Right lobe of liver (tissue), 6 donors: ENCODE measurements around the gene RAD21L1. TPM values are rescaled to one million over a fixed set of nuclear protein-coding genes. Genes with fewer than 3 reads are reported as not detected.

Experiments used
- ATAC-seq, 4 donors: fragments of 200-7000 bp; cut with Tn5 transposase; one replicate each; pipeline ENCODE4 v1.9.1; 2020; ENCODE audit warnings: mild to moderate bottlenecking in 4 of 4, moderate library complexity in 4 of 4
- DNase-seq, 3 donors: peaks; one replicate each; pipeline ENCODE4 v3.0.0-alpha.2; 2020
- H3K27ac ChIP-seq, 3 donors: fragments of 200-600 bp; one replicate each; pipeline ENCODE4 v1.8.0; 2022
- H3K27me3 ChIP-seq, 2 donors: fragments of 200-600 bp; one replicate each; pipeline ENCODE4 v1.8.0; 2022
- H3K36me3 ChIP-seq, 4 donors: fragments of 200-600 bp; sonication (generic) in 1 of 4; one replicate each; pipeline versions ENCODE4 v1.5.1 to v1.8.0; 2017 to 2022; ENCODE audit warnings: control low read depth in 1 of 4
- H3K4me1 ChIP-seq, 4 donors: fragments of 200-600 bp; sonication (generic) in 1 of 4; one replicate each; pipeline versions ENCODE4 v1.5.1 to v1.8.0; 2017 to 2022; ENCODE audit warnings: control low read depth in 1 of 4
- H3K4me3 ChIP-seq, 3 donors: fragments of 200-600 bp; one replicate each; pipeline ENCODE4 v1.8.0; 2022
- H3K9me3 ChIP-seq, 4 donors: fragments of 200-600 bp; sonication (generic) in 1 of 4; one replicate each; pipeline versions ENCODE4 v1.5.1 to v1.8.0; 2017 to 2022; ENCODE audit warnings: control low read depth in 1 of 4
- POLR2A ChIP-seq: fragments of 450-650 bp; IDR thresholded peaks from one replicate; pipeline ENCODE4 v1.6.1; 2017; ENCODE audit warnings: antibody characterized with exemption, mild to moderate bottlenecking
- WGBS: methylation state at CpG from one replicate; pipeline ENCODE4 v1.1.6; 2018; ENCODE audit warnings: low coverage, low lambda C conversion rate; ENCODE audit not compliant: insufficient coverage; ENCODE audit errors: missing lambda C conversion rate; 5-methylcytosine and 5-hydroxymethylcytosine counted together
- intact Hi-C, 2 donors: fragments of 100-400 bp; cut with DNase I; formaldehyde crosslinking; loops; one replicate each; pipeline versions ENCODE4 v1.11.2 to v1.14.1; 2022
- total RNA-seq, 6 experiments: library from RNA; depleted of rRNA in 2 of 6; stranded (reverse); fragments of >200 nt in 2 of 6; fragmentation: NEBNext Ultra II Directional in 3 of 6; extraction: Animal tissue kit (Norgen Biotek cat#: 25700) in 3 of 6; gene quantifications; one replicate each; pipeline versions ENCODE4 v1.1.0 to v1.2.4, GENCODE V29; 2016 to 2023
- TF ChIP-seq, protein P1 (sequence below), 4 donors: fragments of 200-600 bp in 3 of 4; fragments of 450-650 bp in 1 of 4; IDR thresholded peaks; one replicate each; pipeline versions ENCODE4 v1.5.1 to v1.8.0; 2016 to 2022; ENCODE audit warnings: antibody characterized with exemption in 4 of 4, mild to moderate bottlenecking in 2 of 4
- donor health status: DM: no; HTN: yes; CAD: no.
- donor health status: DM: no; HTN: no; CAD: no.
- donor health status: DM: no; HTN: no; CAD: no.
- donor health status: DM: no; HTN: yes; CAD: no.
- donor health status: DM: no; HTN: yes; CAD: no.

Gene RAD21L1
- total RNA-seq, 6 experiments from 2014 or later, result not detected

DNA sequence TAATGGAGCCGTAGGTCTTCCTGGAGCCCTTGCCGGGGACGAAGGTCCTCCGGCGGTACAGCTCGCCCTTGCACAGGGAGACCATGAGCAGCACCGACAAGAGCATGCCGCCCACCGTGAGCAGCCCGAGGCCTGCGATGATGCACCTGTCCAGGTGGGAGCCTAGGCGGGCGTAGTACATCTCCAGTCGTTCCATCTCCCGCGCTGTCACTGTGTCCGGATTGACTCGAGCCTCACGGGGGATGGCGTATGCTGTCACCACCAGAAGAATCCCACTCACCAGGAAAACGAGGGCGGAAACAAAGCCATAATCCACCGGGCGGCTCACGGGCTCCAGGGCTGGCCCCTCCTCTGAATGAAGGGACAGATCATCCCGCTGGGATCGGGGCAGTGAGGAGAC is 44.9 kb upstream of the RAD21L1 start:
- Histone ChIP-seq H3K36me3 (no peaks in the 10 kb centered on the region), H3K27ac (no peak overlapping the region), H3K4me3 (no peak overlapping the region), H3K4me1 (peaks cover 0 to 24% (median 8%) of the 10 kb centered on the region in 4 donors), H3K27me3 (no peaks in the 10 kb centered on the region), H3K9me3 (no peaks in the 10 kb centered on the region)
- TF ChIP-seq, protein P1, sequence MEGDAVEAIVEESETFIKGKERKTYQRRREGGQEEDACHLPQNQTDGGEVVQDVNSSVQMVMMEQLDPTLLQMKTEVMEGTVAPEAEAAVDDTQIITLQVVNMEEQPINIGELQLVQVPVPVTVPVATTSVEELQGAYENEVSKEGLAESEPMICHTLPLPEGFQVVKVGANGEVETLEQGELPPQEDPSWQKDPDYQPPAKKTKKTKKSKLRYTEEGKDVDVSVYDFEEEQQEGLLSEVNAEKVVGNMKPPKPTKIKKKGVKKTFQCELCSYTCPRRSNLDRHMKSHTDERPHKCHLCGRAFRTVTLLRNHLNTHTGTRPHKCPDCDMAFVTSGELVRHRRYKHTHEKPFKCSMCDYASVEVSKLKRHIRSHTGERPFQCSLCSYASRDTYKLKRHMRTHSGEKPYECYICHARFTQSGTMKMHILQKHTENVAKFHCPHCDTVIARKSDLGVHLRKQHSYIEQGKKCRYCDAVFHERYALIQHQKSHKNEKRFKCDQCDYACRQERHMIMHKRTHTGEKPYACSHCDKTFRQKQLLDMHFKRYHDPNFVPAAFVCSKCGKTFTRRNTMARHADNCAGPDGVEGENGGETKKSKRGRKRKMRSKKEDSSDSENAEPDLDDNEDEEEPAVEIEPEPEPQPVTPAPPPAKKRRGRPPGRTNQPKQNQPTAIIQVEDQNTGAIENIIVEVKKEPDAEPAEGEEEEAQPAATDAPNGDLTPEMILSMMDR (IDR thresholded peaks at IDR 0.05), result no peak
- no peak for TF ChIP-seq POLR2A
- WGBS, result 89% methylated on average over 8 of the region's 27 CpGs
- no peak for ATAC-seq
- intact Hi-C loops, result loop anchor here (5.0 to 10.0 kb wide), 2 partner anchors 54 to 56 kb away; no protein-coding TSS in a partner anchor
- DNase-seq, result no peak

DNA sequence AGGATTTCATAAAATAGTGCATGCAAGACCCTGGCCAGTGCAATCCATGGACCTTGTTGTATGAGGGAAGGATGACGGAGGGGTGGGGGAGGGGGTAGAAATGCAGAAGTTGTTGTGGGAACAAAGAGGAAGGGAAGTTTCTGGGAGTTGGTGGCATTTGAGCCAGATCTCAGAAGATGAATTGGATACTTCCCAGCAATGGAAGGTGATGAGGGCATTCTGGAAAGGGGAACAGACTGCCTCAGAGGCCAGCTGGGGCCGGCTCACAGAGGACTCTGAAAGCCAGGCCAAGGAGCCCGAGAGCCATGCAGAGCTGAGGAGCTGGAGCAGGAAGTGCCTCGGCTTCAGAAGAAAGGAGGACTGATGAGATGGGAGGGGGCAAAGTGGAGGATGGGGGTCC is 43.7 kb upstream of the RAD21L1 start:
- H3K36me3 ChIP-seq, result no peaks in the 10 kb centered on the region
- no peaks in the 10 kb centered on the region for H3K9me3 ChIP-seq
- H3K27ac ChIP-seq, result no peak overlapping the region
- H3K4me3 ChIP-seq, result no peak overlapping the region
- H3K27me3 ChIP-seq, result no peaks in the 10 kb centered on the region
- H3K4me1 ChIP-seq, result peaks cover 0 to 26% (median 13%) of the 10 kb centered on the region in 4 donors
- DNase-seq (no peak), ATAC-seq (no peak)
- intact Hi-C loops, result loop anchor here (5.0 to 10.0 kb wide), 2 partner anchors 55 to 57 kb away; no protein-coding TSS in a partner anchor
- TF ChIP-seq, protein P1 (IDR thresholded peaks at IDR 0.05), result no peak
- no peak for TF ChIP-seq POLR2A
- 49% methylated on average over 4 of the region's 4 CpGs for WGBS

DNA sequence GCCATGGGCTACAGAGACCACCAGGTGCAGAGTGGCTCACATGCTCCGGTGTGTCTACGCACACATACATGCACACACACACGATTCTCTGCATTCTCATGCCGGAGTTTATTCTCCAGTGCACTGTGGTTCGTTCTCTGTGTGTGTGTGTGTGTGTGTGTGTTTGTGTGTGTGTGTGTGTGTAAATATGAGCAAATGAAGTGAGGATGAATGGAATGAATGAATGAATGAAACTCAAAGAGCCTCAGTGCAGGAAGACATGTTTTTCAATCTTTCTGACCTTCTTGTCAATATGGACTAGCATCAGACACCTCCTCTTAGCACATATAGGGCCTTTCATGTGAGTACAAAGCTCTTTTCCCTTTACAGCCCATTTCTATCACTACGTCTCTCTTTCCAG is 42.7 kb upstream of the RAD21L1 start:
- intact Hi-C loops, result loop anchor here (5.0 to 10.0 kb wide), 2 partner anchors 56 to 58 kb away; no protein-coding TSS in a partner anchor

DNA sequence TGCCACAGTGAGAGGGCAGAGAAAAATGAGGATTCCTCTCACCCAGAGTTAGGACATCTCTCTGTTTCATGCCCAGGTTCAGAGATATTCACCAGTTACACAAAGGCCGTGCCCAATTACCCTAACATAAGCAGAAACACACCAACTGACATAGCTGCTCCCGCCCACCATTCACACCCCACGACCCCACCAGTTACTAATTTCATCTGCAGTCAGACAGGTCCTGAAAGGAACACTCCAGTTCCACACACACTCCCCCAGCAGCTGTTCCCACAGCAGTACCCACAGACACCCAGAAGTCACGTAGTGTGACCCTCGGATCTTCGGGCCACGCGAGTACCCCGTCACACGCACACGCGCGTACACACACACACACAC is 41.6 kb upstream of the RAD21L1 start:
- no peaks in the 10 kb centered on the region for H3K9me3 ChIP-seq
- TF ChIP-seq POLR2A, result no peak
- TF ChIP-seq, protein P1 (IDR thresholded peaks at IDR 0.05), result no peak
- no peak for DNase-seq
- no peak overlapping the region for H3K4me3 ChIP-seq
- no peaks in the 10 kb centered on the region for H3K36me3 ChIP-seq
- 17% methylated on average over 1 of the region's 13 CpGs for WGBS
- intact Hi-C loops, result loop anchor here (5.0 to 10.0 kb wide), 2 partner anchors 57 to 59 kb away; no protein-coding TSS in a partner anchor
- H3K27ac ChIP-seq, result no peak overlapping the region
- no peaks in the 10 kb centered on the region for H3K27me3 ChIP-seq
- ATAC-seq, result no peak
- H3K4me1 ChIP-seq, result peaks cover 0 to 23% (median 8%) of the 10 kb centered on the region in 4 donors

More for the DNA sequence above, 42.7 kb upstream of the RAD21L1 start:
- 61% methylated on average over 2 of the region's 6 CpGs for WGBS
- H3K4me3 ChIP-seq, result no peak overlapping the region
- DNase-seq (no peak), ATAC-seq (no peak)
- no peaks in the 10 kb centered on the region for H3K36me3 ChIP-seq
- H3K27me3 ChIP-seq, result no peaks in the 10 kb centered on the region
- no peaks in the 10 kb centered on the region for H3K9me3 ChIP-seq
- H3K27ac ChIP-seq, result no peak overlapping the region
- TF ChIP-seq, protein P1 (IDR thresholded peaks at IDR 0.05), result no peak
- TF ChIP-seq POLR2A, result no peak
- peaks cover 0 to 31% (median 14%) of the 10 kb centered on the region in 4 donors for H3K4me1 ChIP-seq
